Coronary artery (tissue), 2 donors: Measurements from ENCODE around the gene TMEM175.

Experiments
- DNase-seq: peaks from one replicate; pipeline ENCODE4 v3.0.0-alpha.2; 2017; ENCODE audit warnings: low spot score
- H3K27ac ChIP-seq, 2 donors: fragments of 200-600 bp; sonication (generic); one replicate each; pipeline ENCODE4 v1.5.1; 2016 to 2019
- H3K4me3 ChIP-seq: fragments of 200-600 bp; sonication (generic); 2 replicates; pipeline ENCODE4 v1.5.1; 2016; ENCODE audit warnings: mild to moderate bottlenecking, moderate library complexity
- CTCF ChIP-seq: fragments of 200-600 bp; sonication (generic); IDR thresholded peaks from one replicate; pipeline ENCODE4 v1.5.1; 2019; ENCODE audit warnings: antibody characterized with exemption

Gene TMEM175

GRCh38 chr4:951594-952468 lies 19.6 kb downstream of the TMEM175 start:
- Histone ChIP-seq H3K27ac (no peak overlapping the region), H3K4me3 (no peak overlapping the region)
- TF ChIP-seq CTCF = no peak
- DNase-seq = no peak

- no peak for TF ChIP-seq CTCF
- Histone ChIP-seq H3K27ac (no peak overlapping the region), H3K4me3 (no peak overlapping the region)
- no peak for DNase-seq
Observed at GRCh38 chr4:952881-953573, 20.8 kb downstream of the TMEM175 start.

GRCh38 chr4:953574-953915 lies 21.3 kb downstream of the TMEM175 start:
- no peak overlapping the region for H3K27ac ChIP-seq
- no peak overlapping the region for H3K4me3 ChIP-seq
- no peak for TF ChIP-seq CTCF
- no peak for DNase-seq

- DNase-seq = no peak
Observed at GRCh38 chr4:954211-955020, 22.2 kb downstream of the TMEM175 start.

GRCh38 chr4:955161-955921 lies 23.1 kb downstream of the TMEM175 start:
- TF ChIP-seq CTCF = no peak
- H3K27ac ChIP-seq = no peak overlapping the region
- no peak for DNase-seq
- H3K4me3 ChIP-seq = no peak overlapping the region

More at GRCh38 chr4:954211-955020, 22.2 kb downstream of the TMEM175 start:
- TF ChIP-seq CTCF = no peak
- H3K4me3 ChIP-seq = no peak overlapping the region
- H3K27ac ChIP-seq = no peak overlapping the region

- Histone ChIP-seq H3K27ac (no peak overlapping the region), H3K4me3 (no peak overlapping the region)
- TF ChIP-seq CTCF = no peak
- no peak for DNase-seq
Observed at GRCh38 chr4:955931-956381, 23.7 kb downstream of the TMEM175 start.
